Measurements from ENCODE around the gene CRADD.

Gene CRADD

GRCh38 chr12:93673084-93673483, 4.1 kb upstream of the CRADD start:
- TF ChIP-seq POLR2A (IDR thresholded peaks at IDR 0.05; ENCODE audit: low read depth, low read length) (no peak), TAF1 (IDR thresholded peaks at IDR 0.05; ENCODE audit: borderline replicate concordance, low read depth, low read length) (no peak), POLR2AphosphoS5 (IDR thresholded peaks at IDR 0.05; ENCODE audit: low read depth, low read length) (no peak)
- DNase-seq (ENCODE audit: insufficient read length) (no peak), FAIRE-seq (no peak)

GRCh38 chr12:93674386-93674785, 2.8 kb upstream of the CRADD start:
- no peak for FAIRE-seq
- TF ChIP-seq POLR2A (IDR thresholded peaks at IDR 0.05; ENCODE audit: low read depth, low read length) = no peak
- no peak for TF ChIP-seq POLR2AphosphoS5 (IDR thresholded peaks at IDR 0.05; ENCODE audit: low read depth, low read length)
- TF ChIP-seq TAF1 (IDR thresholded peaks at IDR 0.05; ENCODE audit: borderline replicate concordance, low read depth, low read length) = no peak
- DNase-seq (ENCODE audit: insufficient read length) = no peak

GRCh38 chr12:93676408-93677194, 574 bp upstream of the CRADD start:
- no peak for FAIRE-seq
- TF ChIP-seq TAF1 (IDR thresholded peaks at IDR 0.05; ENCODE audit: borderline replicate concordance, low read depth, low read length) = no peak
- TF ChIP-seq POLR2AphosphoS5 (IDR thresholded peaks at IDR 0.05; ENCODE audit: low read depth, low read length) = no peak
- TF ChIP-seq POLR2A (IDR thresholded peaks at IDR 0.05; ENCODE audit: low read depth, low read length) = no peak
- DNase-seq (ENCODE audit: insufficient read length) = no peak

- TF ChIP-seq TAF1 (IDR thresholded peaks at IDR 0.05; ENCODE audit: borderline replicate concordance, low read depth, low read length) (no peak), POLR2AphosphoS5 (IDR thresholded peaks at IDR 0.05; ENCODE audit: low read depth, low read length) (no peak), POLR2A (IDR thresholded peaks at IDR 0.05; ENCODE audit: low read depth, low read length) (no peak)
- FAIRE-seq = no peak
- no peak for DNase-seq (ENCODE audit: insufficient read length)
Observed at GRCh38 chr12:93678779-93679178, 1.6 kb downstream of the CRADD start.

- no peak for DNase-seq (ENCODE audit: insufficient read length)
- FAIRE-seq = no peak
- no peak for TF ChIP-seq POLR2A (IDR thresholded peaks at IDR 0.05; ENCODE audit: low read depth, low read length)
- no peak for TF ChIP-seq TAF1 (IDR thresholded peaks at IDR 0.05; ENCODE audit: borderline replicate concordance, low read depth, low read length)
- TF ChIP-seq POLR2AphosphoS5 (IDR thresholded peaks at IDR 0.05; ENCODE audit: low read depth, low read length) = no peak
Observed at GRCh38 chr12:93679308-93679925, 2.2 kb downstream of the CRADD start.

GRCh38 chr12:93680006-93680405, 2.8 kb downstream of the CRADD start:
- FAIRE-seq = no peak
- DNase-seq (ENCODE audit: insufficient read length) = no peak

GRCh38 chr12:93682846-93683261, 5.7 kb downstream of the CRADD start:
- DNase-seq (ENCODE audit: insufficient read length) (no peak), FAIRE-seq (no peak)
- TF ChIP-seq TAF1 (IDR thresholded peaks at IDR 0.05; ENCODE audit: borderline replicate concordance, low read depth, low read length) (no peak), POLR2A (IDR thresholded peaks at IDR 0.05; ENCODE audit: low read depth, low read length) (no peak), POLR2AphosphoS5 (IDR thresholded peaks at IDR 0.05; ENCODE audit: low read depth, low read length) (no peak)

More at GRCh38 chr12:93680006-93680405, 2.8 kb downstream of the CRADD start:
- TF ChIP-seq POLR2AphosphoS5 (IDR thresholded peaks at IDR 0.05; ENCODE audit: low read depth, low read length) = no peak
- no peak for TF ChIP-seq TAF1 (IDR thresholded peaks at IDR 0.05; ENCODE audit: borderline replicate concordance, low read depth, low read length)
- no peak for TF ChIP-seq POLR2A (IDR thresholded peaks at IDR 0.05; ENCODE audit: low read depth, low read length)

GRCh38 chr12:93683410-93683809, 6.2 kb downstream of the CRADD start:
- no peak for FAIRE-seq
- no peak for DNase-seq (ENCODE audit: insufficient read length)
- TF ChIP-seq POLR2A (IDR thresholded peaks at IDR 0.05; ENCODE audit: low read depth, low read length) (no peak), POLR2AphosphoS5 (IDR thresholded peaks at IDR 0.05; ENCODE audit: low read depth, low read length) (no peak), TAF1 (IDR thresholded peaks at IDR 0.05; ENCODE audit: borderline replicate concordance, low read depth, low read length) (no peak)

GRCh38 chr12:93684716-93685115, 7.5 kb downstream of the CRADD start:
- FAIRE-seq = no peak

GRCh38 chr12:93686572-93687356, 9.6 kb downstream of the CRADD start:
- FAIRE-seq (no peak), DNase-seq (ENCODE audit: insufficient read length) (no peak)
- TF ChIP-seq TAF1 (IDR thresholded peaks at IDR 0.05; ENCODE audit: borderline replicate concordance, low read depth, low read length) (no peak), POLR2AphosphoS5 (IDR thresholded peaks at IDR 0.05; ENCODE audit: low read depth, low read length) (no peak), POLR2A (IDR thresholded peaks at IDR 0.05; ENCODE audit: low read depth, low read length) (no peak)

More at GRCh38 chr12:93684716-93685115, 7.5 kb downstream of the CRADD start:
- no peak for TF ChIP-seq POLR2A (IDR thresholded peaks at IDR 0.05; ENCODE audit: low read depth, low read length)
- no peak for TF ChIP-seq POLR2AphosphoS5 (IDR thresholded peaks at IDR 0.05; ENCODE audit: low read depth, low read length)
- no peak for TF ChIP-seq TAF1 (IDR thresholded peaks at IDR 0.05; ENCODE audit: borderline replicate concordance, low read depth, low read length)
- no peak for DNase-seq (ENCODE audit: insufficient read length)

- DNase-seq (ENCODE audit: insufficient read length) = no peak
- TF ChIP-seq POLR2AphosphoS5 (IDR thresholded peaks at IDR 0.05; ENCODE audit: low read depth, low read length) = no peak
- no peak for TF ChIP-seq POLR2A (IDR thresholded peaks at IDR 0.05; ENCODE audit: low read depth, low read length)
- TF ChIP-seq TAF1 (IDR thresholded peaks at IDR 0.05; ENCODE audit: borderline replicate concordance, low read depth, low read length) = no peak
- FAIRE-seq = no peak
Observed at GRCh38 chr12:93689076-93689834, 12.1 kb downstream of the CRADD start.

Measured in GM12892 (cell line).